Adipocyte (in vitro differentiated cells): ENCODE results near the gene GBP2.

Experiments
- DNase-seq: peaks from one replicate; pipeline ENCODE4 v3.0.0-alpha.2; 2015; ENCODE audit warnings: low read depth
- H3K27me3 ChIP-seq: replicated peaks from 2 replicates; pipeline ENCODE4 v1.7.0; 2013; ENCODE audit warnings: mild to moderate bottlenecking, low read length, moderate library complexity; ENCODE audit not compliant: control insufficient read depth, insufficient read depth
- H3K36me3 ChIP-seq: 2 replicates; pipeline ENCODE4 v1.7.0; 2013; ENCODE audit warnings: low read length, mild to moderate bottlenecking, moderate library complexity; ENCODE audit not compliant: control insufficient read depth, insufficient read depth, severe bottlenecking
- H3K4me1 ChIP-seq: 2 replicates; pipeline ENCODE4 v1.7.0; 2013; ENCODE audit warnings: mild to moderate bottlenecking, low read length, moderate library complexity; ENCODE audit not compliant: control insufficient read depth, insufficient read depth
- H3K4me3 ChIP-seq: 2 replicates; pipeline ENCODE4 v1.7.0; 2013; ENCODE audit warnings: mild to moderate bottlenecking, low read length, moderate library complexity
- H3K9ac ChIP-seq: 2 replicates; pipeline ENCODE4 v1.7.0; 2013; ENCODE audit warnings: mild to moderate bottlenecking, low read length, moderate library complexity
- H3K9me3 ChIP-seq: 2 replicates; pipeline ENCODE4 v1.7.0; 2013; ENCODE audit warnings: mild to moderate bottlenecking, low read length, moderate library complexity; ENCODE audit not compliant: control insufficient read depth

The GBP2 gene

GRCh38 chr1:89121641-89122040, 4.3 kb downstream of the GBP2 start:
- peaks cover 17% of the 10 kb centered on the region for H3K4me1 ChIP-seq
- H3K9ac ChIP-seq = no peak overlapping the region
- H3K9me3 ChIP-seq = no peaks in the 10 kb centered on the region
- H3K4me3 ChIP-seq = no peak overlapping the region
- no peak for DNase-seq
- no peaks in the 10 kb centered on the region for H3K27me3 ChIP-seq
- H3K36me3 ChIP-seq = peaks cover 54% of the 10 kb centered on the region

- no peak for DNase-seq
- no peaks in the 10 kb centered on the region for H3K27me3 ChIP-seq
- H3K4me1 ChIP-seq = no peaks in the 10 kb centered on the region
- peaks cover 93% of the 10 kb centered on the region for H3K36me3 ChIP-seq
- H3K4me3 ChIP-seq = no peak overlapping the region
- no peaks in the 10 kb centered on the region for H3K9me3 ChIP-seq
- H3K9ac ChIP-seq = no peak overlapping the region
Measured at GRCh38 chr1:89114662-89115061, 11.3 kb downstream of the GBP2 start.

GRCh38 chr1:89112871-89113613, 12.9 kb downstream of the GBP2 start:
- Histone ChIP-seq H3K4me3 (no peak overlapping the region), H3K27me3 (no peaks in the 10 kb centered on the region), H3K9ac (no peak overlapping the region), H3K36me3 (peaks cover 91% of the 10 kb centered on the region), H3K4me1 (no peaks in the 10 kb centered on the region), H3K9me3 (no peaks in the 10 kb centered on the region)
- DNase-seq = no peak

- no peaks in the 10 kb centered on the region for H3K9me3 ChIP-seq
- no peaks in the 10 kb centered on the region for H3K4me1 ChIP-seq
- peaks cover 47% of the 10 kb centered on the region for H3K36me3 ChIP-seq
- no peaks in the 10 kb centered on the region for H3K27me3 ChIP-seq
- no peak overlapping the region for H3K4me3 ChIP-seq
- DNase-seq = no peak
- no peak overlapping the region for H3K9ac ChIP-seq
Measured at GRCh38 chr1:89104687-89105086, 21.2 kb downstream of the GBP2 start.

- no peaks in the 10 kb centered on the region for H3K9me3 ChIP-seq
- H3K4me3 ChIP-seq = no peak overlapping the region
- no peaks in the 10 kb centered on the region for H3K4me1 ChIP-seq
- H3K36me3 ChIP-seq = peaks cover 42% of the 10 kb centered on the region
- H3K27me3 ChIP-seq = no peaks in the 10 kb centered on the region
- DNase-seq = peak; percentile 1
- no peak overlapping the region for H3K9ac ChIP-seq
Measured at GRCh38 chr1:89104147-89104546, 21.8 kb downstream of the GBP2 start.

- H3K27me3 ChIP-seq = no peaks in the 10 kb centered on the region
- no peaks in the 10 kb centered on the region for H3K4me1 ChIP-seq
- no peak for DNase-seq
- no peak overlapping the region for H3K4me3 ChIP-seq
- peaks cover 22% of the 10 kb centered on the region for H3K36me3 ChIP-seq
- H3K9me3 ChIP-seq = no peaks in the 10 kb centered on the region
- no peak overlapping the region for H3K9ac ChIP-seq
Measured at GRCh38 chr1:89102021-89102420, 23.9 kb downstream of the GBP2 start.

GRCh38 chr1:89100412-89100811, 25.5 kb downstream of the GBP2 start:
- Histone ChIP-seq H3K36me3 (peaks cover 6% of the 10 kb centered on the region), H3K9ac (no peak overlapping the region), H3K27me3 (no peaks in the 10 kb centered on the region), H3K9me3 (peaks cover 9% of the 10 kb centered on the region), H3K4me3 (no peak overlapping the region), H3K4me1 (no peaks in the 10 kb centered on the region)
- no peak for DNase-seq

GRCh38 chr1:89098857-89099256, 27.1 kb downstream of the GBP2 start:
- Histone ChIP-seq H3K9me3 (peaks cover 9% of the 10 kb centered on the region), H3K27me3 (no peaks in the 10 kb centered on the region), H3K9ac (no peak overlapping the region), H3K36me3 (no peaks in the 10 kb centered on the region), H3K4me3 (no peak overlapping the region), H3K4me1 (no peaks in the 10 kb centered on the region)
- DNase-seq = no peak

- H3K27me3 ChIP-seq = no peaks in the 10 kb centered on the region
- H3K9ac ChIP-seq = no peak overlapping the region
- H3K9me3 ChIP-seq = peaks cover 9% of the 10 kb centered on the region
- peak overlapping the region; percentile 17 for H3K4me3 ChIP-seq
- no peak for DNase-seq
- no peaks in the 10 kb centered on the region for H3K36me3 ChIP-seq
- H3K4me1 ChIP-seq = no peaks in the 10 kb centered on the region
Measured at GRCh38 chr1:89095737-89096136, 30.2 kb downstream of the GBP2 start.

- Histone ChIP-seq H3K4me3 (no peak overlapping the region), H3K27me3 (no peaks in the 10 kb centered on the region), H3K4me1 (no peaks in the 10 kb centered on the region), H3K9me3 (no peaks in the 10 kb centered on the region), H3K36me3 (no peaks in the 10 kb centered on the region), H3K9ac (no peak overlapping the region)
- DNase-seq = no peak
Measured at GRCh38 chr1:89089962-89090361, 36.0 kb downstream of the GBP2 start.

- Histone ChIP-seq H3K9ac (no peak overlapping the region), H3K4me1 (no peaks in the 10 kb centered on the region), H3K9me3 (no peaks in the 10 kb centered on the region), H3K36me3 (no peaks in the 10 kb centered on the region), H3K27me3 (no peaks in the 10 kb centered on the region), H3K4me3 (no peak overlapping the region)
- DNase-seq = no peak
Measured at GRCh38 chr1:89088572-89088971, 37.3 kb downstream of the GBP2 start.

- H3K9me3 ChIP-seq = no peaks in the 10 kb centered on the region
- no peak overlapping the region for H3K4me3 ChIP-seq
- no peaks in the 10 kb centered on the region for H3K27me3 ChIP-seq
- DNase-seq = no peak
- no peak overlapping the region for H3K9ac ChIP-seq
- no peaks in the 10 kb centered on the region for H3K4me1 ChIP-seq
- H3K36me3 ChIP-seq = no peaks in the 10 kb centered on the region
Measured at GRCh38 chr1:89087241-89087640, 38.7 kb downstream of the GBP2 start.
